ENCODE measurements around the gene S100A8. TPM values are rescaled to one million over a fixed set of nuclear protein-coding genes. Genes with fewer than 3 reads are reported as not detected.

Gene S100A8
- total RNA-seq, 1 experiment from 2014 or later: not detected

DNA sequence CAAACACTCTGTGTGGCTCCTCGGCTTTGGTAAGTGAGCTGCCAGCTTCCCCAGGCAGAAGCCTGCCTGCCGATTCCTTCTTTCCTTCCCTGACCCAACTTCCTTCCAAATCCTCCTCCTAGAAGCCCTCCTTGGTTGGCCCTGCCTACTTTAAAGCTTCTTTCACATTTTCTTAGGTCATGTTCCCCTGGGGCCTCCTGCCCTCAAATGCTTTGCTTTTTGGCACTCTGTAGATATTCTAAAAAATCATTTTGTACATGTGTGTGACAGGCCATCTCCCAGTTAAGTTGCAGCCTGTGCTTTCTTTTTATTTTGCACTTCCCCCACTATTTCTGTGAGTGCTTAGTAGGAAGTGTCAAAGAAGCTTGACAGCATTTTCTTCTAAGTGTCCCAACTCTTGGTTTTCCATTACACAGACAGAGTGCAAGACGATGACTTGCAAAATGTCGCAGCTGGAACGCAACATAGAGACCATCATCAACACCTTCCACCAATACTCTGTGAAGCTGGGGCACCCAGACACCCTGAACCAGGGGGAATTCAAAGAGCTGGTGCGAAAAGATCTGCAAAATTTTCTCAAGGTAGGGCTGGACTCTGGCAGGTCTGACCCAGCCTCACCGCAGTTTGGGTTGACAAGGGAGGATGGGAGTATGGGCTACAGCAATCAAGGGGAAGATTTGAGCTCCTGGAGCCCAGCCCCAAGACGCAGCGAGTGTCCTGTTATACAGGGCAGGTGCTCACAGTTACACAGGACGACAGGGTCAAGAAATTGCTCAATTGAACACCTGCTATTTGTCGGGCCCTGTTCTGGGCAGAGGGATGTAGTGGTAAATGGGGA is 32.8 kb downstream of the S100A8 start, which contains the start of gene S100A9:
S100A9 (plus strand) TSS at position 2 of the 838 bp plus-strand sequence; CDS start at position 432, 430 bp downstream.
- H3K4me3 ChIP-seq (ENCODE audit: low read depth in 2 of 2, low read length in 2 of 2): no peak within 1 kb of the TSS
- POLR2A ChIA-PET: interaction anchor here (0.6 kb wide), 1 partner anchor 15 kb away, joined by 7 read pairs; no protein-coding TSS in a partner anchor
- in situ Hi-C loops (cut with HindIII; ENCODE audit: low pct_unique_long_range_greater_than_20kb, low sequenced_read_pairs): loop anchor here (10.0 to 25.0 kb wide), 2 partner anchors 137 to 254 kb away; partner anchors contain the start of genes S100A14 and S100A16

DNA sequence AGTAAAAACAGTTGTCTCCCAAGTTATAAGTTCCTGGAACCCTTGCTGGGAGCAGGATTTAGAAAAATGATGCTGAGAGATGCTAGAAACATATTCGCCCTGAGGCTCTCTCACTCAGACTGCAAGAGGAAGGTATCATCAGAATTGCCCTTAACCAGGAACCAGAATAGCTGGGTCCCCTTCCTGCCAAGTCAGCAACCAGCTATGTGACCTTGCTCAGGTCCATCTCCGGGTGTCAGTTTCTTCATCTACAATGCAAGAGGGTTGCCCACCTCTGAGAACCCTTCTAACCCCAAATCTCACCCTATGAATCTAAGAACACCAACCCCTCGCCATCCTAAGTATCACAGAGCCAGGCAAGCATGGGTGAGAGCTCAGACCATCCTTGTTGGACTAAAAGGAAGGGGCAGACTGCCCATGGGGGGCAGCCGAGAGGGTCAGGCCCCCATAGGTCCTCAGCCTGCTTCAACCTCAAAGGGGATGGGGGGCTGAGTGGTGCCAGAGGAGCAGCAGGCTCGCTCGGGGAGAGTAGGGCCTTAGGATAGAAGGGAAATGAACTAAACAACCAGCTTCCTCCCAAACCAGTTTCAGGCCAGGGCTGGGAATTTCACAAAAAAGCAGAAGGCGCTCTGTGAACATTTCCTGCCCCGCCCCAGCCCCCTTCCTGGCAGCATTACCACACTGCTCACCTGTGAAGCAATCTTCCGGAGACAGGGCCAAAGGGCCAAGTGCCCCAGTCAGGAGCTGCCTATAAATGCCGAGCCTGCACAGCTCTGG is 33.6 kb downstream of the S100A8 start:
- no peak for ATAC-seq
- BruUV-seq (replicated peaks): no TSS peak
- TF ChIP-seq TCF7L2 (IDR thresholded peaks at IDR 0.05; ENCODE audit: low read depth, low read length) (no peak), SIN3A (IDR thresholded peaks at IDR 0.05; ENCODE audit: borderline replicate concordance, insufficient read depth, low read depth, low read length) (no peak), POLR2AphosphoS5 (IDR thresholded peaks at IDR 0.05; ENCODE audit: low read depth, low read length) (no peak)
- TF ChIP-seq, protein P1, sequence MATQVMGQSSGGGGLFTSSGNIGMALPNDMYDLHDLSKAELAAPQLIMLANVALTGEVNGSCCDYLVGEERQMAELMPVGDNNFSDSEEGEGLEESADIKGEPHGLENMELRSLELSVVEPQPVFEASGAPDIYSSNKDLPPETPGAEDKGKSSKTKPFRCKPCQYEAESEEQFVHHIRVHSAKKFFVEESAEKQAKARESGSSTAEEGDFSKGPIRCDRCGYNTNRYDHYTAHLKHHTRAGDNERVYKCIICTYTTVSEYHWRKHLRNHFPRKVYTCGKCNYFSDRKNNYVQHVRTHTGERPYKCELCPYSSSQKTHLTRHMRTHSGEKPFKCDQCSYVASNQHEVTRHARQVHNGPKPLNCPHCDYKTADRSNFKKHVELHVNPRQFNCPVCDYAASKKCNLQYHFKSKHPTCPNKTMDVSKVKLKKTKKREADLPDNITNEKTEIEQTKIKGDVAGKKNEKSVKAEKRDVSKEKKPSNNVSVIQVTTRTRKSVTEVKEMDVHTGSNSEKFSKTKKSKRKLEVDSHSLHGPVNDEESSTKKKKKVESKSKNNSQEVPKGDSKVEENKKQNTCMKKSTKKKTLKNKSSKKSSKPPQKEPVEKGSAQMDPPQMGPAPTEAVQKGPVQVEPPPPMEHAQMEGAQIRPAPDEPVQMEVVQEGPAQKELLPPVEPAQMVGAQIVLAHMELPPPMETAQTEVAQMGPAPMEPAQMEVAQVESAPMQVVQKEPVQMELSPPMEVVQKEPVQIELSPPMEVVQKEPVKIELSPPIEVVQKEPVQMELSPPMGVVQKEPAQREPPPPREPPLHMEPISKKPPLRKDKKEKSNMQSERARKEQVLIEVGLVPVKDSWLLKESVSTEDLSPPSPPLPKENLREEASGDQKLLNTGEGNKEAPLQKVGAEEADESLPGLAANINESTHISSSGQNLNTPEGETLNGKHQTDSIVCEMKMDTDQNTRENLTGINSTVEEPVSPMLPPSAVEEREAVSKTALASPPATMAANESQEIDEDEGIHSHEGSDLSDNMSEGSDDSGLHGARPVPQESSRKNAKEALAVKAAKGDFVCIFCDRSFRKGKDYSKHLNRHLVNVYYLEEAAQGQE (IDR thresholded peaks at IDR 0.05; ENCODE audit: insufficient read depth in 1 of 2, low read depth in 2 of 2, low read length in 1 of 2): no peak
- TF ChIP-seq, protein P2, sequence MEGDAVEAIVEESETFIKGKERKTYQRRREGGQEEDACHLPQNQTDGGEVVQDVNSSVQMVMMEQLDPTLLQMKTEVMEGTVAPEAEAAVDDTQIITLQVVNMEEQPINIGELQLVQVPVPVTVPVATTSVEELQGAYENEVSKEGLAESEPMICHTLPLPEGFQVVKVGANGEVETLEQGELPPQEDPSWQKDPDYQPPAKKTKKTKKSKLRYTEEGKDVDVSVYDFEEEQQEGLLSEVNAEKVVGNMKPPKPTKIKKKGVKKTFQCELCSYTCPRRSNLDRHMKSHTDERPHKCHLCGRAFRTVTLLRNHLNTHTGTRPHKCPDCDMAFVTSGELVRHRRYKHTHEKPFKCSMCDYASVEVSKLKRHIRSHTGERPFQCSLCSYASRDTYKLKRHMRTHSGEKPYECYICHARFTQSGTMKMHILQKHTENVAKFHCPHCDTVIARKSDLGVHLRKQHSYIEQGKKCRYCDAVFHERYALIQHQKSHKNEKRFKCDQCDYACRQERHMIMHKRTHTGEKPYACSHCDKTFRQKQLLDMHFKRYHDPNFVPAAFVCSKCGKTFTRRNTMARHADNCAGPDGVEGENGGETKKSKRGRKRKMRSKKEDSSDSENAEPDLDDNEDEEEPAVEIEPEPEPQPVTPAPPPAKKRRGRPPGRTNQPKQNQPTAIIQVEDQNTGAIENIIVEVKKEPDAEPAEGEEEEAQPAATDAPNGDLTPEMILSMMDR (IDR thresholded peaks at IDR 0.05): no peak
- H3K27ac ChIP-seq (ENCODE audit: low read length): no peak overlapping the region
- H3K36me3 ChIP-seq (ENCODE audit: control insufficient read depth, insufficient read depth, low read length): no peaks in the 10 kb centered on the region
- H3K27me3 ChIP-seq (ENCODE audit: control insufficient read depth, insufficient read depth, low read length): no peaks in the 10 kb centered on the region; the same call in 1 of the 2 replicates
- H3K4me1 ChIP-seq (ENCODE audit: control insufficient read depth, insufficient read depth, low read length): no peaks in the 10 kb centered on the region
- intact Hi-C loops (cut with micrococcal nuclease; ENCODE audit: unreplicated experiment) (no loop called here), in situ Hi-C loops (cut with HindIII; ENCODE audit: low pct_unique_long_range_greater_than_20kb, low sequenced_read_pairs) (loop anchor here (10.0 to 25.0 kb wide), 2 partner anchors 138 to 255 kb away; partner anchors contain the start of genes S100A14 and S100A16)
- ChIA-PET CTCF (interaction anchor here (0.6 to 1.0 kb wide), 3 partner anchors 137 to 195 kb away, joined by 3 to 7 read pairs (median 3); no protein-coding TSS in a partner anchor), POLR2A (no interaction called here)
- H3K4me3 ChIP-seq (ENCODE audit: low read depth in 2 of 2, low read length in 2 of 2): no peak overlapping the region
- no peak for DNase-seq (ENCODE audit: low read depth, low spot score)
- no peaks in the 10 kb centered on the region for H3K9me3 ChIP-seq (ENCODE audit: control insufficient read depth, insufficient read depth, low read depth, low read length)

More for the DNA sequence above, 32.8 kb downstream of the S100A8 start, which contains the start of gene S100A9:
- DNase-seq (ENCODE audit: low read depth, low spot score) (no peak), ATAC-seq (no peak)
- H3K4me1 ChIP-seq (ENCODE audit: control insufficient read depth, insufficient read depth, low read length): no peaks in the 10 kb centered on the region
- TF ChIP-seq POLR2AphosphoS5 (IDR thresholded peaks at IDR 0.05; ENCODE audit: low read depth, low read length): no peak
- TF ChIP-seq, protein P2 (IDR thresholded peaks at IDR 0.05): no peak
- TF ChIP-seq SIN3A (IDR thresholded peaks at IDR 0.05; ENCODE audit: borderline replicate concordance, insufficient read depth, low read depth, low read length): no peak
- TF ChIP-seq, protein P1 (IDR thresholded peaks at IDR 0.05; ENCODE audit: insufficient read depth in 1 of 2, low read depth in 2 of 2, low read length in 1 of 2): no peak
- TF ChIP-seq TCF7L2 (IDR thresholded peaks at IDR 0.05; ENCODE audit: low read depth, low read length): no peak
- no peaks in the 10 kb centered on the region for H3K9me3 ChIP-seq (ENCODE audit: control insufficient read depth, insufficient read depth, low read depth, low read length)
- no peaks in the 10 kb centered on the region for H3K36me3 ChIP-seq (ENCODE audit: control insufficient read depth, insufficient read depth, low read length)
- CTCF ChIA-PET: interaction anchor here (0.7 to 1.0 kb wide), 2 partner anchors 136 to 137 kb away, joined by 3 read pairs; no protein-coding TSS in a partner anchor
- no peak within 1 kb of the TSS for H3K27ac ChIP-seq (ENCODE audit: low read length)
- BruUV-seq (replicated peaks): no TSS peak
- no peaks in the 10 kb centered on the region; the same call in 1 of the 2 replicates for H3K27me3 ChIP-seq (ENCODE audit: control insufficient read depth, insufficient read depth, low read length)
- intact Hi-C loops (cut with micrococcal nuclease; ENCODE audit: unreplicated experiment): no loop called here
